ENCODE results near the gene BAIAP2.

DNA sequence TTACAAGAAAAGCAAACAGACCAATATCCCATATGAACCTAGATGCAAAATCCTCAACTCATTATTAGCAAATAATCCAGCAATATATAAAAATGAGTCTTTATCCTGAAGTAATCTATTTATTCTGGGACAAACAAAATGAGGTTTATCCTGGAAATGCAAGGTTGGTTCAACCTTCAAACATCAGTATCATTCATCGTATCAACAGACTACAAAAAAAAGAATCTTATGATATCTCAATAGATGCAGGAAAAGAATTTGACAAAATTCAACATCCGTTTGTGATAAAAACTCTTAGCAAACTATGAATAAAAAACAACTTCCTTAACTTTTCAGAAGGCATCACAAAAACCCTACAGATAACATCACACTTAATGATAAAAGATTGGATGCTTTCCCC lies 18.4 kb upstream of the BAIAP2 start:
- TF ChIP-seq, protein P1, sequence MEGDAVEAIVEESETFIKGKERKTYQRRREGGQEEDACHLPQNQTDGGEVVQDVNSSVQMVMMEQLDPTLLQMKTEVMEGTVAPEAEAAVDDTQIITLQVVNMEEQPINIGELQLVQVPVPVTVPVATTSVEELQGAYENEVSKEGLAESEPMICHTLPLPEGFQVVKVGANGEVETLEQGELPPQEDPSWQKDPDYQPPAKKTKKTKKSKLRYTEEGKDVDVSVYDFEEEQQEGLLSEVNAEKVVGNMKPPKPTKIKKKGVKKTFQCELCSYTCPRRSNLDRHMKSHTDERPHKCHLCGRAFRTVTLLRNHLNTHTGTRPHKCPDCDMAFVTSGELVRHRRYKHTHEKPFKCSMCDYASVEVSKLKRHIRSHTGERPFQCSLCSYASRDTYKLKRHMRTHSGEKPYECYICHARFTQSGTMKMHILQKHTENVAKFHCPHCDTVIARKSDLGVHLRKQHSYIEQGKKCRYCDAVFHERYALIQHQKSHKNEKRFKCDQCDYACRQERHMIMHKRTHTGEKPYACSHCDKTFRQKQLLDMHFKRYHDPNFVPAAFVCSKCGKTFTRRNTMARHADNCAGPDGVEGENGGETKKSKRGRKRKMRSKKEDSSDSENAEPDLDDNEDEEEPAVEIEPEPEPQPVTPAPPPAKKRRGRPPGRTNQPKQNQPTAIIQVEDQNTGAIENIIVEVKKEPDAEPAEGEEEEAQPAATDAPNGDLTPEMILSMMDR (IDR thresholded peaks at IDR 0.05; ENCODE audit: low read length): no peak
- TF ChIP-seq EZH2phosphoT487 (IDR thresholded peaks at IDR 0.05; ENCODE audit: low read length): no peak
